Loucy (cell line): ENCODE results near the gene VWA8.

Source experiments
- H2AFZ ChIP-seq: fragments of 200-600 bp; sonication (generic); 2 replicates; pipeline ENCODE4 v1.6.0; 2016; ENCODE audit warnings: antibody characterized with exemption, mild to moderate bottlenecking, low read length, moderate library complexity
- H3F3A ChIP-seq: fragments of 200-600 bp; 2 replicates; pipeline ENCODE4 v1.6.0; 2016; ENCODE audit warnings: antibody characterized with exemption, low read depth, mild to moderate bottlenecking
- H3K27me3 ChIP-seq: fragments of 200-600 bp; sonication (generic); 2 replicates; pipeline ENCODE4 v1.6.1; 2014; ENCODE audit warnings: low read length, mild to moderate bottlenecking; ENCODE audit not compliant: insufficient read depth, poor library complexity, severe bottlenecking
- H3K36me3 ChIP-seq: fragments of 200-600 bp; sonication (generic); 2 replicates; pipeline ENCODE4 v1.6.1; 2016; ENCODE audit warnings: low read length; ENCODE audit not compliant: insufficient read depth
- H3K4me1 ChIP-seq: fragments of 200-600 bp; sonication (generic); 2 replicates; pipeline ENCODE4 v1.5.1; 2014; ENCODE audit warnings: low read length, mild to moderate bottlenecking; ENCODE audit not compliant: insufficient read depth, poor library complexity, severe bottlenecking
- H3K4me2 ChIP-seq: fragments of 200-600 bp; sonication (generic); 2 replicates; pipeline ENCODE4 v1.6.0; 2014; ENCODE audit warnings: antibody characterized with exemption, low read length, low read depth, mild to moderate bottlenecking; ENCODE audit not compliant: poor library complexity, severe bottlenecking
- H3K4me3 ChIP-seq: fragments of 200-600 bp; sonication (generic); 2 replicates; pipeline ENCODE4 v1.5.1; 2014; ENCODE audit warnings: low read length, mild to moderate bottlenecking, mixed read lengths; ENCODE audit not compliant: poor library complexity, severe bottlenecking
- H3K79me2 ChIP-seq: fragments of 200-600 bp; sonication (generic); 2 replicates; pipeline ENCODE4 v1.6.1; 2014; ENCODE audit warnings: low read length; ENCODE audit not compliant: insufficient read depth
- H3K9ac ChIP-seq: fragments of 200-600 bp; sonication (generic); 2 replicates; pipeline ENCODE4 v1.6.0; 2014; ENCODE audit warnings: mild to moderate bottlenecking, low read depth, low read length, moderate library complexity; ENCODE audit not compliant: poor library complexity, severe bottlenecking
- H3K9me2 ChIP-seq: fragments of 200-600 bp; sonication (generic); replicated peaks from 2 replicates; pipeline ENCODE4 v1.6.1; 2016; ENCODE audit warnings: low read depth, low read length, mixed read lengths
- H3K9me3 ChIP-seq: fragments of 200-600 bp; sonication (generic); 2 replicates; pipeline ENCODE4 v1.6.1; 2014; ENCODE audit warnings: mild to moderate bottlenecking, antibody characterized with exemption, low read length, low read depth; ENCODE audit not compliant: insufficient read depth
- H4K20me1 ChIP-seq: fragments of 200-600 bp; sonication (generic); 2 replicates; pipeline ENCODE4 v1.6.0; 2014; ENCODE audit warnings: antibody characterized with exemption, low read length, mild to moderate bottlenecking; ENCODE audit not compliant: insufficient read depth, poor library complexity, severe bottlenecking
- EZH2phosphoT487 ChIP-seq: fragments of 200-600 bp; IDR thresholded peaks from 2 replicates; pipeline ENCODE4 v1.6.1; 2018; ENCODE audit warnings: antibody characterized with exemption, mild to moderate bottlenecking, moderate library complexity, borderline replicate concordance
- TF ChIP-seq, protein P1 (sequence below): fragments of 200-600 bp; sonication (generic); conservative IDR thresholded peaks from 2 replicates; pipeline ENCODE4 v1.5.1; 2014; ENCODE audit warnings: mild to moderate bottlenecking, antibody characterized with exemption, low read length

The VWA8 gene

DNA sequence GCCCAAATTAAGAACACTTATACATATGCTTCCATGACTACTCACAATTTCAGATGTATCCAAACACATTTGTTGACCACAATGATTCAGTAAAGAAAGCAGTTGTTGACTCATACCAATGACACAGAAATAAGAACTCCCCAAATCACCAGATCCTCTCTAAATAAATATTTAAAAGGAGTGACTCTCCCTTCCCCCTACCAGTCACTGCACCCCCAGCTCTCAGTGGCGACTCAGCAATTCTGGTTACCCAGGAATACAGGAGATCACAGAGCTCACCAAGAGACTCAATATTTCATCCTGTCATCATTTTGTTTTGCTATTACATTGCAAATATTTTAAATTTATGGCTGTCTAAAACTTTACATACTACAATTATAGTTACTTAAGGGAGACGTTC, 372.0 kb downstream of the VWA8 start:
- Histone ChIP-seq H3K4me1 (no peaks in the 10 kb centered on the region), H4K20me1 (no peaks in the 10 kb centered on the region), H3F3A (no peaks in the 10 kb centered on the region), H3K9me3 (no peaks in the 10 kb centered on the region), H3K79me2 (no peaks in the 10 kb centered on the region), H3K36me3 (peaks cover 7% of the 10 kb centered on the region; the same call in 1 of the 2 replicates), H3K9ac (no peak overlapping the region), H3K4me2 (no peak overlapping the region), H3K9me2 (no peaks in the 10 kb centered on the region), H3K4me3 (no peak overlapping the region), H3K27me3 (no peaks in the 10 kb centered on the region), H2AFZ (no peak overlapping the region)
- TF ChIP-seq, protein P1, sequence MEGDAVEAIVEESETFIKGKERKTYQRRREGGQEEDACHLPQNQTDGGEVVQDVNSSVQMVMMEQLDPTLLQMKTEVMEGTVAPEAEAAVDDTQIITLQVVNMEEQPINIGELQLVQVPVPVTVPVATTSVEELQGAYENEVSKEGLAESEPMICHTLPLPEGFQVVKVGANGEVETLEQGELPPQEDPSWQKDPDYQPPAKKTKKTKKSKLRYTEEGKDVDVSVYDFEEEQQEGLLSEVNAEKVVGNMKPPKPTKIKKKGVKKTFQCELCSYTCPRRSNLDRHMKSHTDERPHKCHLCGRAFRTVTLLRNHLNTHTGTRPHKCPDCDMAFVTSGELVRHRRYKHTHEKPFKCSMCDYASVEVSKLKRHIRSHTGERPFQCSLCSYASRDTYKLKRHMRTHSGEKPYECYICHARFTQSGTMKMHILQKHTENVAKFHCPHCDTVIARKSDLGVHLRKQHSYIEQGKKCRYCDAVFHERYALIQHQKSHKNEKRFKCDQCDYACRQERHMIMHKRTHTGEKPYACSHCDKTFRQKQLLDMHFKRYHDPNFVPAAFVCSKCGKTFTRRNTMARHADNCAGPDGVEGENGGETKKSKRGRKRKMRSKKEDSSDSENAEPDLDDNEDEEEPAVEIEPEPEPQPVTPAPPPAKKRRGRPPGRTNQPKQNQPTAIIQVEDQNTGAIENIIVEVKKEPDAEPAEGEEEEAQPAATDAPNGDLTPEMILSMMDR, result no peak
- TF ChIP-seq EZH2phosphoT487, result no peak

DNA sequence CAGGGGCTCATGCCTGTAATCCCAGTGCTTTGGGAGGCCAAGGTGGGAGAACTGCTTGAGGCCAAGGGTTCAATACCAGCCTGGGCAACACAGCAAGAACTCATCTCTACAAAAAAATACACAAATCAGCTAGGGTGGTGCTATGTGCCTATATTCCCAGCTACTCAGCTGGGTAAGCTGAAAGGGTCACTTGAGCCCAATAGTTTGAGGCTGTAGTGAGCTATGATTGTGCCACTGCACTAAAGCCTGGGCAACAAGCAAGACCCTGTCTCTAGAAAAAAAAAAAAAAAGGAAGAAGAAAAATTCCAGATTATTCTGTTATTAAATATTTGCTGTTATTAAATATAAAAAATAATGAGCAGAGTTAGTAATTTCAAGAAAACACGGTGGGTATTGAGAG, 372.5 kb downstream of the VWA8 start:
- TF ChIP-seq, protein P1, result no peak
- TF ChIP-seq EZH2phosphoT487, result no peak
- no peaks in the 10 kb centered on the region for H4K20me1 ChIP-seq
- no peaks in the 10 kb centered on the region for H3K9me2 ChIP-seq
- no peaks in the 10 kb centered on the region for H3F3A ChIP-seq
- H3K27me3 ChIP-seq, result no peaks in the 10 kb centered on the region
- H3K79me2 ChIP-seq, result no peaks in the 10 kb centered on the region
- H3K4me2 ChIP-seq, result no peak overlapping the region
- H3K4me3 ChIP-seq, result no peak overlapping the region
- H3K9me3 ChIP-seq, result no peaks in the 10 kb centered on the region
- no peak overlapping the region for H3K9ac ChIP-seq
- H2AFZ ChIP-seq, result no peak overlapping the region
- H3K4me1 ChIP-seq, result no peaks in the 10 kb centered on the region
- H3K36me3 ChIP-seq, result peaks cover 7% of the 10 kb centered on the region; the same call in 1 of the 2 replicates

DNA sequence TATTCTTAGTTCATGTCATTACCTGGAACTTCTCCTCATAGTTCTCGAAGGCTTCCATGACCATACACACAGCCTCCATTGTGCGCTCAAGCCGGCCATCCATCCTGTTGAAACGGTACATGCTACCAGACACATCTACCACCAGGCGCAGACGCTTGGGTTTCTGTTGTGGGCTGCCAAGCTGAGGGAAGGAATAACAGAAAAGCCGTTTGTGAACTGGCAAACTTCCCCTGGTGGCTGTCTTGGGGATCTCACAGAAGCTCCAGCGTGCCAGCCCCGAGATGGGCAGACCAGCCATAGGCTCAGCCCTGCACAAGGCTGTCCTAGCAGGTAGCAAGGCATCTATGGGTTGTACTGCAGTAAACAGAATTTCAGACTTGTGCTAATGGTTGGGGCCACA, 373.4 kb downstream of the VWA8 start:
- H3K27me3 ChIP-seq, result no peaks in the 10 kb centered on the region
- peaks cover 7% of the 10 kb centered on the region; the same call in 1 of the 2 replicates for H3K36me3 ChIP-seq
- H3K4me2 ChIP-seq, result no peak overlapping the region
- TF ChIP-seq, protein P1, result no peak; the same call in none of the 2 replicates
- no peak for TF ChIP-seq EZH2phosphoT487
- H3K4me1 ChIP-seq, result no peaks in the 10 kb centered on the region
- H3K4me3 ChIP-seq, result no peak overlapping the region
- H3K79me2 ChIP-seq, result no peaks in the 10 kb centered on the region
- no peaks in the 10 kb centered on the region for H3F3A ChIP-seq
- H3K9me3 ChIP-seq, result no peaks in the 10 kb centered on the region
- H4K20me1 ChIP-seq, result no peaks in the 10 kb centered on the region
- H3K9ac ChIP-seq, result no peak overlapping the region
- no peaks in the 10 kb centered on the region for H3K9me2 ChIP-seq
- no peak overlapping the region for H2AFZ ChIP-seq
